Prostate gland (tissue), 2 donors: ENCODE data around the gene PLA2G5. TPM values are rescaled to one million over a fixed set of nuclear protein-coding genes. Genes with fewer than 3 reads are reported as not detected.

Experiments
- DNase-seq: peaks from one replicate; pipeline ENCODE4 v3.0.0-alpha.2; 2019; ENCODE audit warnings: low spot score
- H3K27ac ChIP-seq, 2 donors: fragments of 200-600 bp; sonication (generic); 2 replicates each; pipeline ENCODE4 v1.5.1; 2017 to 2019
- H3K27me3 ChIP-seq: fragments of 200-600 bp; sonication (generic); replicated peaks from 2 replicates; pipeline ENCODE4 v1.5.1; 2019; ENCODE audit not compliant: insufficient read depth
- H3K36me3 ChIP-seq, 2 donors: fragments of 200-600 bp; sonication (generic); 1 replicate in 1 of 2; 2 replicates in 1 of 2; pipeline versions ENCODE4 v1.5.1 to v1.8.1; 2017 to 2019
- H3K4me1 ChIP-seq: fragments of 200-600 bp; sonication (generic); replicated peaks from 2 replicates; pipeline ENCODE4 v1.5.1; 2019
- H3K4me3 ChIP-seq, 2 donors: fragments of 200-600 bp; sonication (generic); 2 replicates each; pipeline ENCODE4 v1.5.1; 2017 to 2019
- H3K9me3 ChIP-seq: fragments of 200-600 bp; sonication (generic); 2 replicates; pipeline ENCODE4 v1.5.1; 2017
- POLR2A ChIP-seq: fragments of 450-650 bp; IDR thresholded peaks from one replicate; pipeline ENCODE4 v1.6.1; 2016; ENCODE audit warnings: antibody characterized with exemption, mild to moderate bottlenecking
- POLR2AphosphoS5 ChIP-seq: sonication (generic); formaldehyde crosslinking; IDR thresholded peaks from one replicate; pipeline ENCODE4 v1.6.1; 2017; ENCODE audit warnings: antibody characterized with exemption
- WGBS: methylation state at CpG from one replicate; pipeline ENCODE4 v1.1.5; 2018; 5-methylcytosine and 5-hydroxymethylcytosine counted together
- intact Hi-C: fragments of 100-400 bp; cut with DNase I; formaldehyde crosslinking; loops from one replicate; pipeline ENCODE4 v1.14.2; 2022
- total RNA-seq, 2 donors: library from RNA; depleted of rRNA; stranded (reverse); fragments of >200 nt; gene quantifications; one replicate each; pipeline ENCODE4 v1.1.0, GENCODE V29; 2016
- TF ChIP-seq, protein P1 (sequence below), 4 experiments: fragments of 200-600 bp in 2 of 4; fragments of 450-650 bp in 2 of 4; sonication (generic) in 2 of 4; IDR thresholded peaks; 1 replicate in 3 of 4; 2 replicates in 1 of 4; pipeline ENCODE4 v1.5.1; 2016 to 2019; ENCODE audit warnings: antibody characterized with exemption in 4 of 4, mild to moderate bottlenecking in 2 of 4, moderate library complexity in 2 of 4

Gene PLA2G5
- total RNA-seq, 2 donors from 2014 or later = 8.7 to 23.2 TPM

DNA sequence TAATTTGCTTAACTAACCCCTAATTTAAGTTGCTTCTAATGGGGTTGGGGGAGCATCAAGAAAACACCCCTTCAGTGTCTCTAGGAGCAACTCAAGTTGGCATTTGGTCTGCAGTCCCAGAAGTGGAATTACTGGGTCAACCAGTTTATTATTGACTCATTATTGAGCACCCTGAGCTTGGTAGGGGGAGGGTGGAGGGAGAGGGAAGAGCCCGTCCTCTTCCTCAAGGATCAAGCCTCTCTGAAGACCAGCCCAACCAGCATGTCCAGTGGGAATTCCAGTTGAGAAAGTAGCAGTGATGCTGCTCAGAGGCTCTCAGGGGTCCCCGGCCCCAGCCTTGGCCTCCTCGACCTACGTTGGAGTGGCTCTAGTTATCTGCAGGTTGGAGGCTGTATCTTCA is 67.1 kb downstream of the PLA2G5 start:
- intact Hi-C loops = no loop called here
- WGBS = 79% methylated on average over 4 of the region's 4 CpGs
- TF ChIP-seq POLR2AphosphoS5 (peak; percentile 83), POLR2A (no peak)
- Histone ChIP-seq H3K9me3 (no peaks in the 10 kb centered on the region), H3K4me1 (peaks cover 6% of the 10 kb centered on the region), H3K27me3 (no peaks in the 10 kb centered on the region), H3K4me3 (no peak overlapping the region), H3K27ac (no peak overlapping the region), H3K36me3 (no peaks in the 10 kb centered on the region)
- DNase-seq = peak; percentile 63

DNA sequence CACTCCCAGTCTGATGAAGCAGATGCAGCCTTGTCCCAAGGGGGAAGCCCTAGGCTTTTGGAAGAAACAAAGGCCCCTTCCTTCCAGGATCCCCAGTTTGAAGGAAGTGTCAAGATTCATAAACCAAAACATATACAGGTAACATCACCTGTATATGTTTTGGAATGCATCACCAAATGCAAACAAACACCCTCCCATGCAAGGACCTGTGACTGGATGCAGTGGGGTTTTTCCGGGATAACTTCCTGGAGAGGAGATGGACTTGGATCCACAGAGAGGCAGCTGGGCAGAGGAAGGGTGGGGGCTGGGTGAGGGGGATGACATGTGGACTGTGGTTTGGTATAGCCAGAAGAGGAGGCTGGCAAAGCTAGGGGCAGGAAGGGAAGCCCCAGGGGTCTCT is 67.6 kb downstream of the PLA2G5 start:
- TF ChIP-seq POLR2AphosphoS5 = no peak
- no peak for TF ChIP-seq POLR2A
- TF ChIP-seq, protein P1, sequence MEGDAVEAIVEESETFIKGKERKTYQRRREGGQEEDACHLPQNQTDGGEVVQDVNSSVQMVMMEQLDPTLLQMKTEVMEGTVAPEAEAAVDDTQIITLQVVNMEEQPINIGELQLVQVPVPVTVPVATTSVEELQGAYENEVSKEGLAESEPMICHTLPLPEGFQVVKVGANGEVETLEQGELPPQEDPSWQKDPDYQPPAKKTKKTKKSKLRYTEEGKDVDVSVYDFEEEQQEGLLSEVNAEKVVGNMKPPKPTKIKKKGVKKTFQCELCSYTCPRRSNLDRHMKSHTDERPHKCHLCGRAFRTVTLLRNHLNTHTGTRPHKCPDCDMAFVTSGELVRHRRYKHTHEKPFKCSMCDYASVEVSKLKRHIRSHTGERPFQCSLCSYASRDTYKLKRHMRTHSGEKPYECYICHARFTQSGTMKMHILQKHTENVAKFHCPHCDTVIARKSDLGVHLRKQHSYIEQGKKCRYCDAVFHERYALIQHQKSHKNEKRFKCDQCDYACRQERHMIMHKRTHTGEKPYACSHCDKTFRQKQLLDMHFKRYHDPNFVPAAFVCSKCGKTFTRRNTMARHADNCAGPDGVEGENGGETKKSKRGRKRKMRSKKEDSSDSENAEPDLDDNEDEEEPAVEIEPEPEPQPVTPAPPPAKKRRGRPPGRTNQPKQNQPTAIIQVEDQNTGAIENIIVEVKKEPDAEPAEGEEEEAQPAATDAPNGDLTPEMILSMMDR (IDR thresholded peaks at IDR 0.05) = no peak
- no peak overlapping the region for H3K27ac ChIP-seq
- 81% methylated on average over 1 of the region's 1 CpG for WGBS

GRCh38 chr1:20138346-20138745 is 68.4 kb downstream of the PLA2G5 start:
- peaks cover 6% of the 10 kb centered on the region for H3K4me1 ChIP-seq
- H3K27ac ChIP-seq = no peak overlapping the region
- no peak overlapping the region for H3K4me3 ChIP-seq
- TF ChIP-seq POLR2AphosphoS5 (no peak), POLR2A (no peak)
- TF ChIP-seq, protein P1 (IDR thresholded peaks at IDR 0.05) = no peak
- intact Hi-C loops = no loop called here
- H3K9me3 ChIP-seq = no peaks in the 10 kb centered on the region
- H3K36me3 ChIP-seq = no peaks in the 10 kb centered on the region
- no peak for DNase-seq
- H3K27me3 ChIP-seq = no peaks in the 10 kb centered on the region
- WGBS = 91% methylated on average over 6 of the region's 6 CpGs

More for the DNA sequence above, 67.6 kb downstream of the PLA2G5 start:
- intact Hi-C loops = no loop called here
- H3K9me3 ChIP-seq = no peaks in the 10 kb centered on the region
- no peak overlapping the region for H3K4me3 ChIP-seq
- H3K4me1 ChIP-seq = peaks cover 6% of the 10 kb centered on the region
- no peak for DNase-seq
- H3K27me3 ChIP-seq = no peaks in the 10 kb centered on the region
- no peaks in the 10 kb centered on the region for H3K36me3 ChIP-seq

- TF ChIP-seq, protein P1 (IDR thresholded peaks at IDR 0.05) = no peak
- TF ChIP-seq POLR2AphosphoS5 (no peak), POLR2A (no peak)
- Histone ChIP-seq H3K9me3 (no peaks in the 10 kb centered on the region), H3K27me3 (no peaks in the 10 kb centered on the region), H3K4me1 (peaks cover 6% of the 10 kb centered on the region), H3K36me3 (no peaks in the 10 kb centered on the region), H3K27ac (no peak within 1 kb of the TSS), H3K4me3 (no peak within 1 kb of the TSS)
- no peak for DNase-seq
- WGBS = 93% methylated on average over 9 of the region's 9 CpGs
- intact Hi-C loops = no loop called here
Observed at GRCh38 chr1:20138961-20139550, 69.1 kb downstream of the PLA2G5 start, which contains the start of gene PLA2G2F. Gene PLA2G2F, plus strand, starts transcription at chr1:20139323. Its CDS starts 105 bp downstream, at chr1:20139428.

DNA sequence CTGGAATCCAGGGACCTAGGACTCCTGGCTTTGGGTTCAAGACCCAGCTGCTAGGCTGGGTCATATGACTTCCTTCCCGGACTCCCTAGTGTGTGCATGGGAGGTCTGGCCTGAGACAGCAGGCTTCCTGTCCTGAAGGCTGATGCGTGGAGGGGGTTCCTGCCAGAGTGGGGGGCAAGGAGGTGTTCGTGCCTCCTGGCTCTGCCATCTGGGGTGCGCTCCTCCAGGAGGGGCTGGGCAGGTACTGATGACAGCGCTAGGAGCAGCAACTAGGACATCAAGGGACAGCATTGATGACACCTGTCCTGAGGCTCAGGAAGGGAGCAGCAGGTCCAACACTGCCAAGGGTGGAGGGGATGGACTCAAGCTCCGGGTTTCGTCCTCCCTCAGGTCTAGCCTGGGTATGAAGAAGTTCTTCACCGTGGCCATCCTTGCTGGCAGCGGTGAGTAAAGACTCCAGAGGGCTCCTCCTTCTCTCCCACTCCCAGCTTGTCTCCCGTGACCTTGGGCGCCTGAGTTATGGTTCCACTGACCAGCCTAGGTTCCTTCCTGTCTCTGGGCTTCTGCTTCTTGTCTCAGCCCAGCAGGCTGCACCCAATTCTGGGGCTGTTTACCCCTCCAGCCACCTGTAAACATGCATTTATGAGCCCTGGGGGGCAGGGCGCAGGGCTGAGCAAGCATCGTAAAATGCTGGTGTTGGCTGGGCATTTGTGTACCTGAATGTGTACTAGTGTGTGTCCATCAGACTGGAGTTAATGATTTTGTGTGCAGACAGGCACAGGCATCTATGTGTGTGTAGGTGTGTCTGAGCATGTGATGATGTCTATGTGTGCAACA is 70.0 kb downstream of the PLA2G5 start:
- intact Hi-C loops = no loop called here
- TF ChIP-seq, protein P1 (IDR thresholded peaks at IDR 0.05) = no peak
- TF ChIP-seq POLR2AphosphoS5 = peak; percentile 74

More for the DNA sequence above, 70.0 kb downstream of the PLA2G5 start:
- no peaks in the 10 kb centered on the region for H3K27me3 ChIP-seq
- no peak overlapping the region for H3K4me3 ChIP-seq
- H3K36me3 ChIP-seq = no peaks in the 10 kb centered on the region
- no peak overlapping the region for H3K27ac ChIP-seq
- no peaks in the 10 kb centered on the region for H3K9me3 ChIP-seq
- peak; percentile 46 for DNase-seq
- peaks cover 6% of the 10 kb centered on the region for H3K4me1 ChIP-seq
- 78% methylated on average over 13 of the region's 13 CpGs for WGBS
